Mucosa of rectum (tissue), 2 donors: ENCODE results near the gene ZNF740.

ENCODE experiments used
- H3K27ac ChIP-seq, 2 donors: one replicate each; pipeline ENCODE4 v1.7.0; 2013; ENCODE audit warnings: inconsistent platforms in 2 of 2, low read depth in 2 of 2, low read length in 2 of 2
- H3K27me3 ChIP-seq, 2 donors: one replicate each; pipeline ENCODE4 v1.7.0; 2013; ENCODE audit warnings: low read length in 2 of 2; ENCODE audit not compliant: control insufficient read depth in 2 of 2, insufficient read depth in 2 of 2
- H3K36me3 ChIP-seq, 2 donors: one replicate each; pipeline ENCODE4 v1.7.0; 2013; ENCODE audit warnings: low read length in 2 of 2; ENCODE audit not compliant: control insufficient read depth in 2 of 2, insufficient read depth in 2 of 2
- H3K4me1 ChIP-seq, 2 donors: one replicate each; pipeline ENCODE4 v1.7.0; 2013; ENCODE audit warnings: low read length in 2 of 2, mild to moderate bottlenecking in 1 of 2; ENCODE audit not compliant: control insufficient read depth in 2 of 2, insufficient read depth in 2 of 2
- H3K4me3 ChIP-seq, 2 donors: one replicate each; pipeline ENCODE4 v1.7.0; 2013; ENCODE audit warnings: low read length in 2 of 2
- H3K9ac ChIP-seq, 2 donors: one replicate each; pipeline ENCODE4 v1.7.0; 2013; ENCODE audit warnings: low read length in 2 of 2, low read depth in 1 of 2, mild to moderate bottlenecking in 1 of 2
- H3K9me3 ChIP-seq, 2 donors: one replicate each; pipeline ENCODE4 v1.7.0; 2013; ENCODE audit warnings: low read length in 2 of 2; ENCODE audit not compliant: control insufficient read depth in 2 of 2
- donor health status: healthy.
- donor health status: Normal muscosa, but diverticular disease.

The ZNF740 gene

GRCh38 chr12:53185582-53186153 is 5.1 kb downstream of the ZNF740 start:
- Histone ChIP-seq H3K27me3 (no peaks in the 10 kb centered on the region), H3K9me3 (no peaks in the 10 kb centered on the region), H3K27ac (no peak overlapping the region), H3K4me1 (peaks cover 18 to 21% of the 10 kb centered on the region in 2 donors), H3K36me3 (peaks cover 54 to 63% of the 10 kb centered on the region in 2 donors), H3K9ac (no peak overlapping the region), H3K4me3 (no peak overlapping the region)

- peaks cover 12 to 14% of the 10 kb centered on the region in 2 donors for H3K4me1 ChIP-seq
- H3K4me3 ChIP-seq = no peak overlapping the region
- H3K9ac ChIP-seq = no peak overlapping the region
- no peaks in the 10 kb centered on the region for H3K9me3 ChIP-seq
- H3K27me3 ChIP-seq = no peaks in the 10 kb centered on the region
- peaks cover 59 to 71% of the 10 kb centered on the region in 2 donors for H3K36me3 ChIP-seq
- H3K27ac ChIP-seq = no peak overlapping the region
These were observed 6.2 kb downstream of the ZNF740 start for GRCh38 chr12:53186745-53187144.

GRCh38 chr12:53187145-53187899 is 6.8 kb downstream of the ZNF740 start:
- no peaks in the 10 kb centered on the region for H3K27me3 ChIP-seq
- H3K4me3 ChIP-seq = no peak overlapping the region
- H3K36me3 ChIP-seq = peaks cover 63 to 72% of the 10 kb centered on the region in 2 donors
- H3K9ac ChIP-seq = no peak overlapping the region
- no peak overlapping the region for H3K27ac ChIP-seq
- H3K9me3 ChIP-seq = no peaks in the 10 kb centered on the region
- H3K4me1 ChIP-seq = peaks cover 6 to 9% of the 10 kb centered on the region in 2 donors

GRCh38 chr12:53190108-53190729 is 9.7 kb downstream of the ZNF740 start:
- peaks cover 45 to 54% of the 10 kb centered on the region in 2 donors for H3K36me3 ChIP-seq

GRCh38 chr12:53191096-53191884 is 10.8 kb downstream of the ZNF740 start:
- Histone ChIP-seq H3K9ac (no peak overlapping the region), H3K4me1 (no peaks in the 10 kb centered on the region), H3K4me3 (no peak overlapping the region), H3K27ac (no peak overlapping the region), H3K36me3 (peaks cover 35 to 44% of the 10 kb centered on the region in 2 donors), H3K27me3 (no peaks in the 10 kb centered on the region), H3K9me3 (no peaks in the 10 kb centered on the region)

More at GRCh38 chr12:53190108-53190729, 9.7 kb downstream of the ZNF740 start:
- Histone ChIP-seq H3K9me3 (no peaks in the 10 kb centered on the region), H3K4me1 (no peaks in the 10 kb centered on the region), H3K27me3 (no peaks in the 10 kb centered on the region), H3K9ac (no peak overlapping the region), H3K4me3 (no peak overlapping the region), H3K27ac (no peak overlapping the region)

GRCh38 chr12:53191885-53192530 is 11.5 kb downstream of the ZNF740 start:
- no peak overlapping the region for H3K9ac ChIP-seq
- no peak overlapping the region for H3K4me3 ChIP-seq

GRCh38 chr12:53192531-53193021 is 12.1 kb downstream of the ZNF740 start:
- Histone ChIP-seq H3K27ac (no peak overlapping the region), H3K9ac (no peak overlapping the region), H3K4me3 (no peak overlapping the region), H3K36me3 (peaks cover 22 to 36% of the 10 kb centered on the region in 2 donors), H3K4me1 (peaks cover 0 to 2% of the 10 kb centered on the region in 2 donors), H3K27me3 (no peaks in the 10 kb centered on the region), H3K9me3 (no peaks in the 10 kb centered on the region)

More at GRCh38 chr12:53191885-53192530, 11.5 kb downstream of the ZNF740 start:
- no peaks in the 10 kb centered on the region for H3K27me3 ChIP-seq
- H3K4me1 ChIP-seq = peaks cover 0 to 2% of the 10 kb centered on the region in 2 donors
- peaks cover 27 to 39% of the 10 kb centered on the region in 2 donors for H3K36me3 ChIP-seq
- no peaks in the 10 kb centered on the region for H3K9me3 ChIP-seq
- H3K27ac ChIP-seq = no peak overlapping the region

- no peaks in the 10 kb centered on the region for H3K9me3 ChIP-seq
- no peaks in the 10 kb centered on the region for H3K27me3 ChIP-seq
- no peak overlapping the region for H3K9ac ChIP-seq
- H3K4me3 ChIP-seq = no peak overlapping the region
- peaks cover 3 to 6% of the 10 kb centered on the region in 2 donors for H3K4me1 ChIP-seq
- peaks cover 17 to 31% of the 10 kb centered on the region in 2 donors for H3K36me3 ChIP-seq
- no peak overlapping the region for H3K27ac ChIP-seq
These were observed 12.5 kb downstream of the ZNF740 start for GRCh38 chr12:53193040-53193439.

- Histone ChIP-seq H3K36me3 (peaks cover 9 to 22% of the 10 kb centered on the region in 2 donors), H3K27ac (no peak overlapping the region), H3K27me3 (no peaks in the 10 kb centered on the region), H3K9ac (no peak overlapping the region), H3K4me3 (no peak overlapping the region), H3K4me1 (peaks cover 4 to 12% of the 10 kb centered on the region in 2 donors), H3K9me3 (no peaks in the 10 kb centered on the region)
These were observed 13.6 kb downstream of the ZNF740 start for GRCh38 chr12:53193985-53194716.
